NCI-H1417 (cell line): ENCODE results near the gene LRRN4.

Experiments
- DNase-seq, 3 experiments: peaks; one replicate each; lab custom pipeline; 2025; lab: John Stamatoyannopoulos, UW

The LRRN4 gene

DNA sequence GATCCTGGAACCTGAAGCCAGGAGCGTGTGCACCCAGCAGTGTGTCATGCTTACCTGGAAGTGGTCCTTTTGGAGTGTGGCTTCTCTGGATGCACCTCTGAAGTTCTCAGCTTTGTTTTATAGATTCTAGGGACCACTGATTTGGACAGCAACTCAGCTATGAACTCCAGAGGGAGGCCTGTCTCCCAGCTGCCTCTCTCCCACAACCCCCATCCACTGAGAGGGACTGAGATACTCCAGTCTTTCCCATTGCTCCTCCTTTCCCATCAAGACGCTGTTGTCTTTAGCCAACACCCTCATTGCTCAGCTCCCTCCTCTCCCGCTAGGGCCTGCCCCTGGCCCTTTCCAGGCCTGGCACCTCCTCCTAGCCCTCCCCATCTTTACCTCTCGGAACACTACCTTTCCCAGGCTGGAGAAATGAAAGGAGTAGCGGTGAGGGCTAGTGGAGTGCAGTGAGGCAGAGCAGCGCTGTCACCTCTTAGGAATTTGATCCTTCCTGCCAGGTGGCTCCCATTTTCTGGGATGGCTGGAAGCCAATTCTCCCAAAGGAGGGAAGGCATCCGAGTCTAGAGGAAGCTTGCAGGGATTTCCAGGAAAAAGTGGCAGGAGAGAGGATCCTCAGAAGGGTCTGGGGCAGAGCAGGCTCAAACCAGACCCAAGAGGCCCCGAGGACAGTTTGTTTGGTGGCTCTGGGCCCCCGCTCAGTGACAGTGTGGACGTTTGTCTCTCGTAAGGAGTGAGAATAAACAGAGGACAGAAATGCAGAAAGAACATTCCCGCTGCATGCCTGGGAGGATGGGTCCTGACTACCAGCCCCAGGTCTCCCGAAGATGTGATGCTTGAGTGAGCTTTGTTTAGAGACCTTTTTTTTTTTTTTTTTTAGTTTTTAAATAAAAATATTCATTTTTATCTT, at the start of gene LRRN4:
TSS of gene LRRN4 (minus strand) at position 285 of the 913 bp plus-strand sequence. CDS start 1,261 bp downstream, outside the sequence.
- DNase-seq, result peak; percentile 39 to 93 (median 76)

DNA sequence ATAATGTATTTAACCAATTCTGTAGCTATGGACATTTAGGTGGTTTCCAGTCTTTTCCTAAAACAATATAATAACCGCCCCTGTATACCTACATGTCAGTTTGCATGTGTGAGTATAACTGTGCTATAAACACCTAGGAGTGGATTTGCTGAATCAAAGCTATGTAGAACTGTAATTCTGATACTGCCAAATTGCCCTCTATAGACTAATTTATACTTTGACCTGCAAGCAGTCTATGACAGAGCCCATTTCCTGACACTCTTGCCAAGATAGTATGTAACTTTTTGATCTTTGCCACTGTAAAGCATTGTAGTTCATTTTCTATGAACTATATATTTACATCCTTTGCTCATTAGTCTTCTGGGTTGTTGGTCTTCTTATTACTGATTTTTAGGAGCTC, 49.4 kb upstream of the LRRN4 start:
- DNase-seq, result no peak

DNA sequence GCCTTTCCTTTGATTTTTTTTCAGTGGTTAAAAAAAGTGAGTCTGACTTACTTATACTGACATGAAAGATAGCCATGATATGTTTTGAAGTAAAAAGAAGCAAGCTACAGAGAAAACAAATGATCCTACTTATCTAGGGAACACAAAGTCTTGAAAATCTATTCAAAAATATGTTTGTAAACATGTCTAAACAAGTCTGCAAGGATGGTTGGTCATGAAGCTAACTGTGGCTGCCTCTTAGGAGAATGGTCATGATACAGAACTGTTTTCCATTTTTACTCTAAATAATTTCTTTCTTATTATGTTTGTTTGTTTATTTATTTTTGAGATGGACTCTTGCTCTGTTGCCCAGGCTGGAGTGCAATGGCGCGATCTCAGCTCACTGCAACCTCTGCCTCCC, 47.5 kb upstream of the LRRN4 start:
- no peak for DNase-seq

DNA sequence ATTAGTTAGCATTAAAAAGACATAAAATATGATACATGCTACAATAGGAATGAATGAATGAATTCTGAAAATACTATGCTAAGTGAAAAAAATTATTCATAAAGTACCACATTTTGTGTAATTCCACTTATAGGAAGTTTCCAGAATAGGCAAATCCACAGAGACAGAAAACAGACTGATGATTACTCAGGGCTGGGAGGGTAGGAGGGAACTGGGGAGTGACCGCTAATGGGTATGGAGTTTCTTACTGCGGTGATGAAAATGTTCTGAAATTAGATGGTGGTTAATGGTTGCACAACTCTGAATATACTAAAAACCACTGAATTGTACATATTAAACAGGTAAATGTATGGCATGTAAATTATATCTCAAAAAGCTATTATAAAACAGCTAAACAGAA, 46.4 kb upstream of the LRRN4 start:
- DNase-seq, result no peak

DNA sequence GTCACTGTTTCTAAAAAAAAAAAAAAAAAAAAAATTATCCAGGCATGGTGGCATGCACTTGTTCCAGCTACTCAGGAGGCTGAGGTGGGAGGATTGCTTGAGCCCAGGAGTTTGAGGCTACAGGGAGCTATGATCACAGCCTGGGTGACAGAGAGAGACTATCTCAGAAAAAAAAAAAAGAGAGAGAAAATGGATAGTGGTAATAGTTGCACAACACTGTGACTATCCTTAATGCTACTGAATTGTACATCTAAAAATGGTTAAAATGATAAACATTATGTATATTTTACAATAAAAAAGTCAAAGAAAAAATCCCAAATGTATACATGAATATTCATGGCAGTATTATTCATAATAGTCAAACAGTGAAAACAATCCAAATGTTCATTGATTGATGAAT, 46.0 kb upstream of the LRRN4 start:
- DNase-seq, result no peak

DNA sequence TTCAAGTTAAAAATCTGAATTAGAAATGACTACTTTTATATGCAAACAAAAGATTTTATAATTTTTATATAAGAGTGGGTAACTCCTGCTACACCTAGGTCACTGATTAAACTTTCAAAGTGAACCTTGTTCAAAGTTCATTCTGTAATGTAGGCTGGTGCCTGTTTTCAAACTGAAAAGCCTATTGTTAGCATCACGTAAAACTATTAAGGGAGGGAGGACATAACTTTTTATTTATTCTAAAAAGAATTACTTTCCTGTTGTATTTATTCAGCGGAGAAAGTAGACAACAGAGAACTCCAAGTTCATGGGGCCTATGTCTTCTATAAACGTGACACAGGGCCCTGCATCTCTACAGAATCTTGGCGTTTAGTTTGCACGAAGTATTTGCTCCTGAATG, 41.5 kb upstream of the LRRN4 start:
- no peak for DNase-seq

DNA sequence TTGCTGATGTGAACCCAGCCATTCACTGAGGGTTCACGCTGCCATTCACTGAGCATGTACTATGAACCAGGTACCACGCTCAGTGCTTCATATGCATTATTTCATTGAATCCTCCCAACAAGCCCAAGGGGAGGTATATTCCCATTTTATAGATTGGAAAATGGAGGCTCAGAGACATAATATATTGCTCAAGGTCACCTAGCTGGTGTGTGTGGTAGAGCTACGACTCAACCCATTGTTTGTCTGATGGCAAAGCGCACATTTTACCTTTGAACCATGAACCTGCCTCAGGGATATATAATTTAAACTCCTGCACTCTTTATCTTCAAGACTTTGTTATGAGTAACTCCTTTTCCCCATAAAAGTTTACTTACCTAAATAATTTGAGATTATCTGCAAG, 40.7 kb upstream of the LRRN4 start:
- DNase-seq, result no peak

DNA sequence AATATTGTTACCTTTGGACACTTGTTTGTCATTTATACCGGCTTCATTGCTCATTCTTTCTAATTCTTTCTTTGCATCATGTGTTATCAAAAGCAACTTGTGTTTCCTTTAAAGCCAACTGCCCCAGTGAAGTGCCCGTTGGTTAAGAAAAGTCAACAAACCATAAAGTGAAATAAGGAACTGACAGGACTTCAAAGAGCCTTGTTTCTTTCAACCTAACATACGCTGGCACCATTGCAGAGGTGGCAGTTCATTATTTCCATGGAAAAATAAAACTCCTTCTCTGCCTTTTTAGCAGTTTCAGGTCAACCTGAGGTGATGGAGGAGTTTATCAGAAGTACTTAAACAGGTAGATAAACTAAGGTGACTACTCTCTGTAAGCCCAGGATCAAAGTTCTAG, 40.2 kb upstream of the LRRN4 start:
- no peak for DNase-seq

DNA sequence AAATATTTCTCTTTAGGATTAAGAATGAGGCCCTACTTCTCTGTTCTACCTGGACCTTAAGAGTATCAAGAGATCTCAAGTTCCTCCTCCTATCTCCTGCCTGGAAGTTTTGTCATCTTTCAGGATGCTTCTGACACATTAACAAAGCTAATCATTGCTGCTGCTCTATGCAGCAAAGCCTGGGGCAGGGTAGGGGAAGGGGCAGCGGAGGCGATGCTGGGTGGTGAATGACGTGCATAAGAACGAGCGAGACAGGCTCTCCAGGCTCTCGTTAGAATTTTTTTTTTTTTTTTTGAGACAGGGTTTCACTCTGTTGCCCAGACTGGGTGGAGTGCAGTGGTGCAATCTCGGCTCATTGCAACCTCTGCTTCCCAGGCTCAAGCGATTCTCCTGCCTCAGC, 37.8 kb upstream of the LRRN4 start:
- DNase-seq, result no peak

DNA sequence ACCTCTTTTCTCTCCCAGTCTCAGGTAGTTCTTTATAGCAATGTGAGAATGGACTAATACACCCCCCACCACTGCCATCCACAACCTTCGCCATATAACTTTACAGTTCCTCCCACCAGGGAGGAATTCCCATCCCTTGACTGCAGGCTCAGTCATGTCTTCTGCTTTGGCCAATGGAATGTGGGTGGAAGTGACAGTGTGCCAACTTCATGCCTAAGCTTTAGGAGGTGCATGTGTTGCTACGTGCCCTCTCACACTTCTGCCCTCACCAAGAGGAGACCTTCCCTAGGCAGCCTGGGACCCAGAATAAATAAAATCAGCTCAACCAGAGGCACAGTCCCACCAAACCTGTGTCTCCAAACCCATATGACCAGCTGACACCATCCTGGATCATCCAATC, 33.0 kb upstream of the LRRN4 start:
- no peak for DNase-seq

DNA sequence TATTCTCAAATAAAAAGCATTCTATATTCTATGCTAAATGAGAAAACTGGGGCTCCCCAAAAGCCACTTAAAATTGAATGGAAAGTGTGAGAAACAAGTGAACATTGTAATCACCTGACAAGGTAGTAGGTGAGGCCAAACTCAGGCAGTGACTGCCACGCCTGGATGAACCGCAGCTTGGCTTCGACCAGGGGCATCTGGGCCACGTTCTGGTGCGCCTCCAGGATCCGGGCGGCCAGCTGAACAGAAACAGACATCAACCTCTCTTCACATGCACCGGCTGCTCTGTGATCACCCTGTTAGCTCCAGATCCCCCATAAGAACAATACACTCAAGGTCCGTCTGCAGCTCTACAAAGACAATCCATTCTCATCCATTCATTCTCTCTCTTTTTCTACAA, 30.1 kb upstream of the LRRN4 start:
- DNase-seq, result no peak

DNA sequence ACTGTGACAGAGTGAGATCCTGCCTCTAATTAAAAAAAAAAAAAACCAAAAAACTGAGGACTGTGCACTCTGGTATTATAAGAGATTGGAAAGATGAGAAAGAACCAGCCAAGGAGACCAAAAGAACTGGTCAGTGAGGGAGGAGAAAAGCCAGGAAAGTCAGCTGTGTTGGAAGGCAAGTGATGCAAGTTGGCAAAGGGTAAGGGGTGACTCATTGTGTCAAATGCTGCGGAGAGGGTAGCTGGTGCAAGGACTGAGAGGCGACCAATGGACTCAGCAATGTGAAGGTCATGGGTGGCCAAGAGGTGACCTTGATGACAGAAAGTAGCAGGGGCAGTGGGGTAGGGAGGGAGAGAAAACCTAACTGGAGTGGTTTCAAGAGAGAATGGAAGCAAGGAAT, 27.4 kb upstream of the LRRN4 start:
- DNase-seq, result no peak

DNA sequence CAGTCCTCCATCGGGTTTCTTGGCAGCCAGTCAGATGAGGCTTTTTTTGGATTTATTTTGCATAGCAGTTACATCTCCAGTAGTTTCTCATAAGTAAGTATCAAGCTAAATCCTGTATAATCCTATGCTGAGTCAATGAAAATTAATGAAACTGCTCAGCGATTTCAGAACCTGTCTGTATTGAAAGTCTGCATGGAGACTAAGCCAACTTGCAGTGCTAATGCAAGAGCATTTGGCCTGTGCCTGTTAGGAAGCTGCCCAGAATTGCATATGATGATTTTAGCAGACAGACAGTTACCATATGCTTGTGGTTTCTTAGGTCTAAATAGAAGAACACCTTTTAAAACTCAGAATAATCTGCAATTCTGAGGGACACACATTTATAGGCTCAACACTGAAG, 25.2 kb upstream of the LRRN4 start:
- no peak for DNase-seq

DNA sequence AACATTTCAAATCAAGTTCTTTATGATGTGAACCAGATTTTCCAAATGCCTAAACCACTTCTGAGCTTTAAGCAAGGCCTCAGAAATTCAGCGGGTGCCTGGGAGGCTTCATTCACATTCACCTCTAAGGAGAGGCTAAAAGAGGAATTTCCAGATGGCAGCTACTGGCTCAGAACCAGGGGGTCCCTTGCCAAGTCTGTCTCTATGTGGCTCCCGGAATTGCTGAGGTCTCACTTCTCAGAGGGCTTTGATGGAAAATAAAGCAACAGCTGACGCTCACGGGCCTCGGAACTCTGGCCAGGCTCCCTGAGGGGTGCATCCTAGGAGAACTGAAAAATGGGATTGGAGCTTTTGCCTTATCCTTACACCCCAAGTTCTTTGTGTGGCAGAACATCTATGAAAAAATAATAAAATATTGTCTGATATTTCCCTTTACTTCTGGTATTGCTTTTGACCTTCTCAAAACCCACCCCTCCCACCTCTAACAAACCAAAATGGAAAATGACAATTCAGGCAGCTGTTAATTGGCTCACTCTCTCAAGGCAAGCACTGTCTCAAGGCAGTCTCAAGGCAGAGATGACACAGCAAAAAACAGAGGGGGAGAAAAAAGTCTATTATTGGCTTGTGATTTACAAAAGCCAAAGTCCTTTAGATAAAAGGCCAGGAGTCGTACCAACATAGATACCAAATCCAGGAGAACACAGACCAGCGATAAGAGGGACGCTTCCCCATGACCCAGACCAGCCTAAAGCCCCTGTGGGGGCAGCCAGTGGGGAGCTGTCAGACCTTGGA, 21.8 kb upstream of the LRRN4 start:
- no peak for DNase-seq

DNA sequence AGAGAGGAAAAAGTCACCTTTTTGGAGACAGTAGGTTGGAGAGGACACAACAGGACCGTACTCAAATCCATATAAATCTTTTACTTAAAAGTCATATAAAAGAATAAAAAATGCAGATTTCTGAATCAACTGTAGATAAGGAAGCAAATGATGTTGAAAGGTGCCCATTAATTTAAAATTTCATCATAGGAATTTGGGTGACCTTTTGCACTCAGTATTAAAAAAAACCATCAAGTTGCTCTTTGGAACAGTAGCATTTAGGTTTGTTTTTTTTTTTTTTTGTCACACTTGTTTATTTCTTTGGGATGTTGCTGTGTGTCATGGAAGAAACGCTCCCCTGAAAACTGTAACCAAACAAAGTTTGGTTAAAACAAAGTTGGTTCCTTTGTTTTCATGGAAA, 20.9 kb upstream of the LRRN4 start:
- no peak for DNase-seq

DNA sequence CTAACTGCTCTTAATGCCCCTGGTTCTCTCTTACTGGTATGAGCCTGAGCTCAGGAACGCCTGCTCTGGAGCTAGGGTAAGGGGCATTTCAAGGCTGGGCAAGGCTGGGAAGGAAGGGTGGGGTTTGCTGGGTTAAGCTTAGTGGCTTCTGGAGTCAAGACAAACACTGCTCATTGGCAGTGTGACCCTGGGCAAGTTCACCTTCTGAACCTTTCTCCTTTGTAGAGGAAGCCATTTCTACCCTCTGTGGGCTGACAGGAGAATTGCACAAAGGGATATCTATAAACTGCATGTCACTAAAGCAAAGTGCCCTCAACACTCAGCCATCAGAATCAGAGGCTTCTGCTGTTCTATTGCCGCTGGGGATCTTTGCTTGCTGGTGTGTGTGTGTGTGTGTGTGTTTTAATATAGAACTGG, 20.3 kb upstream of the LRRN4 start:
- peak in 2 of 3 experiments; percentile 35 to 78 for DNase-seq

DNA sequence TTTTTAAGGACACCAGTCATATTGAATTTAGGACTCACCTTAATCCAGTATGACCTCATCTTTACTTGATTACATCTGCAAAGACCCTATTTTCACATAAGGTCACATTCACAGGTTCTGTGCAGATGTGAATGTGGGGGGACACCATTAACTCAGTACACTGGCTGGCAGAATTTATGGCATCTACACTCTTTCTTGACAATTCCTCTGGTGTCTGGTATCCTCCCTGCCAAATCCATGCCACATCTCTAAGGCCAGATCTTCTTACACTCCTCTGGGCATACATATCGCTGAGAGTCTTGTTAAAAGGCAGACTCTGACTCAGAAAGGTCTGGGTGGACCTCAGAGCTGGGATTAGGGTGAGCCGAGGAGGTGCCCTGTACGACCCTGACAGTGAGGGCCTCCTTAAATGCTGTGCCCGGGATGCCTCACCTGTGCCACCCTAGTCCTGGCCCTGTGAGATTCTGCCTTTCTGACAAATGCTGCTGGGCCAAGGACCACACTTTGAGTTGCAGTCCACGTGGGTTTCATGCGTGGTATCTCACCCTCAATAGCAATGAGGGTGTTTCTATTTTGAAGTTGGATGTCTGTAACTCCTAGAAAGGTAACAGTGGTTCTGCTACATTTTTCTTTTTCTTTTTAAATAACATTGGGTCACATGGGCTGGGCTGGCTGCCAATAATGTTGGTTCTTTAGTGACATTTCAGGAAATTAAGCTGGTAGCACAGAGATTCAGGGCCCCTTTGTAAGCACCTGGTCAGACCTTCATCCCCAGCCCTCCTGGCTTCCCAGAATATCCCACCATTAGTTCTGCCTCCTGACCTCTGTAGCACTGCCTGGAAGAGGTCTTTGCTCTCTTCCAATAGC, 17.2 kb upstream of the LRRN4 start:
- DNase-seq, result no peak

DNA sequence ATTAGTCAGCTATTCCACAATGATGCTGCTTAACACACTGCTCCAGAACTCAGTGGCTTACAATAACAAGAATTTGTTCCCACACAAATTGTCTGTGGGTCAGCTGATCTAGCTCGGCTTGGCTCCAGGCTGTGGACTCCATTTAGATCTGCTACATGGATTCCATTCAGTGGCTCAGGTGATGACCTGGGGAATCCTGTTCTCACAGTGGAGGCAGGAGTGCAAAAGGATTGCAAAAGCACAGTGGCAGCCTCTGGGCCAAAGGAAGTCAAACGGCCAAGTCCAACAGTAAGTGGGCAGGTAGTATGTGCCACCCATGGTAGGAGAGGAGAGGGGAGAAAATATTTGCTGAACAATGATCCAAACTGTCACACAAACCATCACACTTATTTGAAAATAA, 15.8 kb upstream of the LRRN4 start:
- no peak for DNase-seq

DNA sequence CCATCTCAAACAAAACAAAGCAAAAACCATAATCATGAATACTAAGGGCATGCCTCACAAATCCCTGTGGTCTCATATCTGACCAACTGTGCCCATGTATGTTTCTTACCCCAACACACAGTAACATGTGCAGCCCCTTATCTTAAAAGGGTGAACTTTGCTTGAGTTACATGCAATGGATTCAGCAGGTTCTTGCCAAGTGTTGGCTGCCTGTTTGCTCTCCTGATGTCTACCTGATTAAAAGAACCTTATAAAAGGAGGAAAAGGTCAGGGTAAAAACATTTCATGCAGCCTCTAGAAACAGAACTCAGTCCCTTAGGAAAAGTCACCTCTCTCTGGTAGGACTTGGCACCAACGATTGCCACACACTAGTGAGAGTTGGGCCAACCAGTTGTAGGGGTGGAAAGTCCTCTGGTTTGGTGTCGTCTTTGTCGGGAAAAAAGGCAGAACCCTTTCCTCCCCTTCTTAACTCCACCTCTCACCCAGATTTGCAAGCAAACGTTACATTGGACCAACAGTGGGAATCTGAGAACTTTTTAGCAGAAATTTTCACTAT, 14.0 kb upstream of the LRRN4 start:
- no peak for DNase-seq

DNA sequence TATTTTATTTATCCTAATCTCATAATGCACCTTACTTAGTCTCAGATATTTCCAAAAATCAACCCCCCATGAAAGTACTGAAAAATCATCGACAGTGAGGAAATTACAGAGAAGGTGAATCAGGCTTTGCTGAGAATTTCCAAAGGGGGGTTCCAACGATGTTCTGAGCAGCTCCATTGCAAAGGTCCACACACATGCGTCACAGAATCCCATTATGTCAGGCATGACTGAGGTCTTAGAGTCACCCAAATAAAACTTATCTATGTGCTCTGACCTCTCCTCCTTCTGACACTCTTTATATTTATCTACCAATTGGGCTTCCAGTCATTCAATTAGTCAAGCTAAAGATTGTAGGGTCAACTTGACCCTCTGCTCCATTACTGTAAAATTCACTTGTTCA, 12.7 kb upstream of the LRRN4 start:
- DNase-seq, result no peak

DNA sequence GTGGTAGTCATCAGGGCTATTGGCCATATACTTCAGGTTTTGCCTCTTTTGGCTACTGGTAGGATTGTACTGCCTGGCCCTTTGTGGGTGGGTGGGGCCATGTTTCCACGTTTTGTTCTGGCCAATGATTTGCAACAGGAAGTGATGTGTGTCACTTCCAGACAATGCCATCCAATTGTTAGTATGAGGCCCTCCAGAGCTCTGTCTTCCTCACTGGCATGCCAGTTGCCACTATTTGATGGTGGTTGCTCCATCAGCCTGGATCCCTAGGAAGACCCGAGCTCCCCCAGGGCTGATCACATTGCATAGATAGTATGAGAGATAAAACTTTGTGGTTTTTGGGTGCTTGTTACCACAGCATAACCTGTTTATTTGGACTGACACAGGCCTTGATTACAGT, 7.7 kb upstream of the LRRN4 start:
- DNase-seq, result no peak

DNA sequence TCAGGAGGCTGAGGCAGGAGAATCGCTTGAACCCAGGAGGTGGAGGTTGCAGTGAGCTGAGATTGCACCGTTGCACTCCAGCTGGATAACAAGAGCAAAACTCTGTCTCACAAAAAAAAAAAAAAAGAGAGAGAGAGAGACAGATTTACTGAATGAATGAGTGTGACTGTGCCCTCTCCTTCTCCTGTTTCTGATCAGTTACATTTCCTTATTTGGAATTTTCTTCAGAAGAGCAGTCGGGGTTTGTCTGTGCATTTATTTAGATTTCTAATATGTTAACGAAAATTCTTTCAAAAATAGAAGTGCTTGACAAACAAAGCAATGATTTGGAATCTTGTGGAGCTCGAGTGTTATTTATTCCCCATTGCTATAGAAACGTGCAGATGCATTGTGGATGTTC, 6.4 kb upstream of the LRRN4 start:
- DNase-seq, result no peak
